ENCODE results near the gene WNK1.

WNK1 gene

DNA sequence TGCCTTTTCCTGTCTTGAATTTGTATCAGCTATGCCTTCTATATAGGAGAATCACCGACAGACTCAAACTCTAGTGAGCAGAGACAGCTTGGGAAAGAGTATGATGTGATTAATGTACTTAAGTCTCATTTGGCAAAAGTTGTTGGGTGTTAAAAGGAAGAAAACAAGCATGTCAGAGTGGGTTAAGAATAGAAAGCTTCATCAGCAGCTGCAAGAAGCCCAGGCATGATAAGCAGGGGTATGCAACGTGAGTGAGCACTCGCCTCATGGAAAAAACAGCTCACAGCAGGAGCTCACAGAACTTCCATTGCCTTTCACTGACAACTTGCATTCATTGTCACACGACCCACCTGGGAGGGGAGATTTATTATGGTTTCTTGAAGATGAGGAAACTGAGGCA, 35.9 kb upstream of the WNK1 start:
- TF ChIP-seq CTCF (IDR thresholded peaks at IDR 0.05; ENCODE audit: low read depth, low read length, missing control alignments) = no peak
- DNase-seq (ENCODE audit: low read depth) = no peak
- in situ Hi-C loops (cut with HindIII; ENCODE audit: low sequenced_read_pairs) = no loop called here
- no peak overlapping the region for H3K4me3 ChIP-seq (ENCODE audit: low read depth, low read length)

GRCh38 chr12:718756-719102, 33.6 kb upstream of the WNK1 start:
- DNase-seq (ENCODE audit: low read depth) = no peak
- no peak overlapping the region for H3K4me3 ChIP-seq (ENCODE audit: low read depth, low read length)
- in situ Hi-C loops (cut with HindIII; ENCODE audit: low sequenced_read_pairs) = no loop called here
- no peak for TF ChIP-seq CTCF (IDR thresholded peaks at IDR 0.05; ENCODE audit: low read depth, low read length, missing control alignments)

DNA sequence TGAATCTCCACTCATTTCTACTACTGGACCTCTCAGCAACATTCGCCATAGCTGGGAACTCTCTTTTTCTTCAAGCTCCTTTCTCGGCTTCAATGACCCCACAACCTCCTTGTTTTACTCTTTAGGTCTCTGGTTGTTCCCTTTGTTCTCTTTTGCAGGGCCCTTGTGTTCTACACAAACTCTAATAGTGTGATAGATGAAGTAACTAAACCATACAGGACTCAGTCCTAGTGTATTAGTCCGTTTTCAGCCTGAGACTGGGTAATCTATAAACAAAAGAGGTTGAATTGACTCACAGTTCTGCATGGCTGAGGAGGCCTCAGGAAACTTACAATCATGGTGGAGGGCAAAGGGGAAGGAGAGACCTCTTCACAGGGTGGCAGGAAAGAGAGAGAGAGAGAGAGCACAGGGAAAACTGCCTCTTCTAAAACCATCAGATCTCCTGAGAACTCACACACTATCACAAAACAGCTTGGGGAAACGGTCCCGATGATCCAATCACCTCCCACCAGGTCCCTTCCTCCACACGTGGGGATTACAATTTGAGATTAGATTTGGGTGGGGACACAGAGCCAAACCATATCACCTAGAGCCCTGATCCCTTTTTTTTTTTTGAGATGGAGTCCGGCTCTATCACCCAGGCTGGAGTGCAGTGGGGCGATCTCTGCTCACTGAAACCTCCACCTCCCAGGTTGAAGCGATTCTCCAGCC, 32.0 kb upstream of the WNK1 start:
- no peak overlapping the region for H3K4me3 ChIP-seq (ENCODE audit: low read depth, low read length)
- no peak for DNase-seq (ENCODE audit: low read depth)
- no peak for TF ChIP-seq CTCF (IDR thresholded peaks at IDR 0.05; ENCODE audit: low read depth, low read length, missing control alignments)
- in situ Hi-C loops (cut with HindIII; ENCODE audit: low sequenced_read_pairs) = no loop called here

DNA sequence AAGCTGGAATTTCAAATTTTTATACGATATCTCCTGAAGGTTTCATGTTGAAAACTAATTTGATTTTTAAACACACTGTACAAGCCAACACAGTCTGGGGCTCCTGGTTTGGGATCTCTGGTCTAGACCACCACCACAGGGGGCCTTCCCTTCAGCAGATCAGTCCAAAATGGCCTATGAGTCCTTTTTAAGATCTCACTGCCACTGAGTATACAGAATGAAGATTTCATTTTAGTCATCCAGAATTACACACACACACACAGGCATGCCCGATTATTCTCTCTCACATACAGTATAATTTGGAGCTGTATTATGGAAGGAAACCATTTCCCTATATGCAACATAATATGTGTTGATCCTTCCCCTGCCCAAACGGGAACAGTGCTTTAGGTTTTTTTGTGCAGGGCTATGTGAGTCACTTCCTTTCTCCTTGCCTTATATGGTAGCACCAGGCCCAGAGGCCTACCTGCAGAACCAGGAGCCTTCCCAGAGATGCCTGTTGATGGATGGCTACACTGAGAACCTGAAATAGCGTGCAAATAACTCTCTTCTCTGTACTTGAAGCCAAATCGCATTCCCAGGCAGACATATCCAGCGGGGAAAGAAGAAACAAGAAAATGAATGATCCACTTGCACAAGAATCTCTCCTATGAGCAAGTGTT, 28.1 kb upstream of the WNK1 start:
- in situ Hi-C loops (cut with HindIII; ENCODE audit: low sequenced_read_pairs) = no loop called here
- H3K4me3 ChIP-seq (ENCODE audit: low read depth, low read length) = no peak overlapping the region
- no peak for DNase-seq (ENCODE audit: low read depth)
- TF ChIP-seq CTCF (IDR thresholded peaks at IDR 0.05; ENCODE audit: low read depth, low read length, missing control alignments) = no peak

DNA sequence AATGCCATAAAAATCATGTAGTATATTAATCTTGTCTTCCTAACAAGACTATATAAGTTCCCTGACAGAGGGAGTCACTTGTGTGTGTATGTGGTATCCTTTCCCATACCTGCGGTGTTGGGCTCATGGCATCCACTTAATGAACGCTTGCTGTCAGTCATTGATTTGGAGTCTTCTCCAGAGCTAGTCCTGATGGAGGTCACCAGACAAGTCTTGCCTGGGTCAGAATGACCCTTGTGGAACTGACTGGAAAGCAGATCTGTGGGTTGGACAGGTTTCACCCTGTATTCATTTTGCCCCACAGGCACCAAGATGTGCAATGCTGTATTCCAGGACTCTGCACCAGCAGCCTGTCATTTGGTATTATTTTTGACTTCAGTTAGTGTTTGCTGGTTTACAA, 27.3 kb upstream of the WNK1 start:
- in situ Hi-C loops (cut with HindIII; ENCODE audit: low sequenced_read_pairs) = no loop called here
- H3K4me3 ChIP-seq (ENCODE audit: low read depth, low read length) = no peak overlapping the region
- no peak for TF ChIP-seq CTCF (IDR thresholded peaks at IDR 0.05; ENCODE audit: low read depth, low read length, missing control alignments)
- DNase-seq (ENCODE audit: low read depth) = no peak

GRCh38 chr12:726281-727140, 25.9 kb upstream of the WNK1 start:
- no peak overlapping the region for H3K4me3 ChIP-seq (ENCODE audit: low read depth, low read length)
- no peak for DNase-seq (ENCODE audit: low read depth)
- in situ Hi-C loops (cut with HindIII; ENCODE audit: low sequenced_read_pairs) = no loop called here
- no peak for TF ChIP-seq CTCF (IDR thresholded peaks at IDR 0.05; ENCODE audit: low read depth, low read length, missing control alignments)

Data from astrocyte of the cerebellum (primary cell).